Brain microvascular endothelial cell (primary cell): ENCODE results near the gene ARHGEF37.
A peak's percentile ranks its signal among the peaks of the same experiment; 100 is the strongest.

ENCODE experiments used
- DNase-seq: peaks from one replicate; pipeline ENCODE4 v3.0.0-alpha.2; 2020
- H3K27ac ChIP-seq: fragments of 250-450 bp; sonication (Bioruptor Pico); 2 replicates; pipeline ENCODE4 v1.5.1; 2020; ENCODE audit warnings: mild to moderate bottlenecking, moderate library complexity
- H3K27me3 ChIP-seq: fragments of 250-450 bp; sonication (Bioruptor Pico); replicated peaks from 2 replicates; pipeline ENCODE4 v1.5.1; 2020; ENCODE audit warnings: mild to moderate bottlenecking
- H3K36me3 ChIP-seq: fragments of 250-450 bp; sonication (Bioruptor Pico); replicated peaks from 2 replicates; pipeline ENCODE4 v1.5.1; 2020; ENCODE audit warnings: mild to moderate bottlenecking
- H3K4me3 ChIP-seq: 2 replicates; pipeline ENCODE4 v1.5.1; 2011; ENCODE audit warnings: low read depth, mild to moderate bottlenecking, control low read depth, low read length, moderate library complexity
- in situ Hi-C: cut with HindIII; loops from 2 replicates; pipeline ENCODE4 v1.10.0; 2017; ENCODE audit warnings: low sequenced_read_pairs, low pct_ligation_motif_present
- TF ChIP-seq, protein P1 (sequence below): IDR thresholded peaks from 2 replicates; pipeline ENCODE4 v1.5.1; 2011; ENCODE audit warnings: low read depth, mild to moderate bottlenecking, moderate library complexity, low read length, control low read depth, inconsistent platforms; ENCODE audit errors: missing control alignments

The ARHGEF37 gene

DNA sequence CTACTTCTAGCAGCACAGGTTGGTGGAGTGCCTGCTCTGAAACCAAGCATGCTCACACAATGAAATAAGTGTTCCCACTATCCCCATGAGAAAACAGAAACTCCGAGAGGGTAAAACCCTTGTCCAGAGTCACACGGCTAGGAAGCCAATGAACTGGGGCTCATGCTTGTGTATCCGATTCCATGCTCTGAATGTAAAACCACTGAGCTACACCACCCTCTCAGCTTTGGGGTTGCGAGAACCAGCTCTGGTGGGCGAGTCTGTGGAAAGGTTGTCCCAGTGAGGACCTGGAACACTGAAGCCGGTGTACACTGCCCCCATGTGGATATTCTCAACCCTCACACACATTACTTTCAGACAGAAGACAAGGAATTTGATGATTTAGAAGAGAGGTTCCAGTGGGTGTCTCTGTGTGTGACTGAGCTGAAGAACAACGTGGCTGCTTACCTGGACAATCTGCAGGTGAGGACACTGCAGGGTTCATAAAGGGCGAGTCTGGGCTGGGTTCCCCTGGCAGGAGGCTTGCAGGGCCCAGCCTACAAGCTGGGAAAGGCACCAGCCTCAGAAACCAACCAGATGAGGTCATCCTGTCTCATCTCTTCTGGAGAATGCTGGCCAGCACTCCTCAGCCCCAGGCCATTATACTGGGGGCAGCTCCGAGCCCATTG is 37.4 kb downstream of the ARHGEF37 start:
- Histone ChIP-seq H3K27me3 (no peaks in the 10 kb centered on the region), H3K36me3 (no peaks in the 10 kb centered on the region), H3K27ac (no peak overlapping the region), H3K4me3 (no peak overlapping the region)
- in situ Hi-C loops, result no loop called here
- DNase-seq, result peak; percentile 69
- TF ChIP-seq, protein P1, sequence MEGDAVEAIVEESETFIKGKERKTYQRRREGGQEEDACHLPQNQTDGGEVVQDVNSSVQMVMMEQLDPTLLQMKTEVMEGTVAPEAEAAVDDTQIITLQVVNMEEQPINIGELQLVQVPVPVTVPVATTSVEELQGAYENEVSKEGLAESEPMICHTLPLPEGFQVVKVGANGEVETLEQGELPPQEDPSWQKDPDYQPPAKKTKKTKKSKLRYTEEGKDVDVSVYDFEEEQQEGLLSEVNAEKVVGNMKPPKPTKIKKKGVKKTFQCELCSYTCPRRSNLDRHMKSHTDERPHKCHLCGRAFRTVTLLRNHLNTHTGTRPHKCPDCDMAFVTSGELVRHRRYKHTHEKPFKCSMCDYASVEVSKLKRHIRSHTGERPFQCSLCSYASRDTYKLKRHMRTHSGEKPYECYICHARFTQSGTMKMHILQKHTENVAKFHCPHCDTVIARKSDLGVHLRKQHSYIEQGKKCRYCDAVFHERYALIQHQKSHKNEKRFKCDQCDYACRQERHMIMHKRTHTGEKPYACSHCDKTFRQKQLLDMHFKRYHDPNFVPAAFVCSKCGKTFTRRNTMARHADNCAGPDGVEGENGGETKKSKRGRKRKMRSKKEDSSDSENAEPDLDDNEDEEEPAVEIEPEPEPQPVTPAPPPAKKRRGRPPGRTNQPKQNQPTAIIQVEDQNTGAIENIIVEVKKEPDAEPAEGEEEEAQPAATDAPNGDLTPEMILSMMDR, result peak; percentile 88

DNA sequence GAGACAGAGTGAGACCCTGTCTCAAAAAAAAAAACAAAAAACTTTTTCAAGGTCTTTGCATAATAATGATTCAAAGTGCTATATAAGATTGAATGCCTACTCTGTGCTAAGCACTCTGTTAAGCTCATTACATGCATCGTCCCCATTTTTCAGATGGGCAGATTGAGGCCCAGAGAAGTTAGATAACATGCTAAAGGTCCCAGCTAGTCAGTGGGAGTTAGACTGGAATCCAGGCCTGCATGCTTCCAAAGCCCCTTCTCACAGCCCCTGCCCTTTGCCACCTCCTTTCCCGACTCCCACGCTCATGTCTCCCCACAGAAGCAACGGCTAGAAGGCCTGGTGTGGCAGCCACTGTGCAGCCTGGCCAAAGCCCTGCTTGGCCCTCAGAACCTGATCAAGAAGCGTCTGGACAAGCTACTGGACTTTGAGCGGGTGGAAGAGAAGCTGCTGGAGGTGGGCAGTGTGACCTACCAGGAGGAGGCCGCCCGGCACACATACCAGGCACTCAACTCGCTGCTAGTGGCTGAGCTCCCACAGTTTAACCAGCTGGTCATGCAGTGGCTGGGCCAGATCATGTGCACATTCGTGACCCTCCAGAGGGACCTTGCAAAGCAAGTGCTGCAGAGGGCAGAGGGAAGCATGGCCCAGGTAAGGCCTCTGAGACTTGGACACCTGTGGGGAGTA is 40.3 kb downstream of the ARHGEF37 start:
- no peak overlapping the region for H3K27ac ChIP-seq

DNA sequence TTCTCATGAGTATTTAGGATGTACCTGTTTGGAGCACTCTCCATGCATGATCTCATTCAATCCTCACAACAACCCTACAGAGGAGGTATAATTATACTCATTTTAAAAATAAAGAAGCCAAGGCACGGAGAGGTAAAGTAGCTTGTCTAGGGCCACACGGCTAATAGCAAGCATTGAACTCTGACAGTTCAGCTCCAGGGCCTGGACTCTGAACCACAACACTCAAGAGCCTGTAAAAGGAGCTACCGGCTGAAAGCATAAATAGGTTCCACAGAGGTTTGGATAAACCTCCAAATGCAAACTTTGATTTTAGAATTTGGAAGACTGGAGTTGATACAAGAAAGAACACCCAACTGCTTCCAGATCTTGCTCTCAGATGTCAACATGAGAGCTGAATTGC is 41.2 kb downstream of the ARHGEF37 start:
- Histone ChIP-seq H3K27me3 (no peaks in the 10 kb centered on the region), H3K27ac (no peak overlapping the region), H3K4me3 (no peak overlapping the region), H3K36me3 (no peaks in the 10 kb centered on the region)
- no peak for DNase-seq
- TF ChIP-seq, protein P1, result no peak
- in situ Hi-C loops, result no loop called here

More for the DNA sequence above, 40.3 kb downstream of the ARHGEF37 start:
- H3K4me3 ChIP-seq, result no peak overlapping the region
- no peaks in the 10 kb centered on the region for H3K36me3 ChIP-seq
- in situ Hi-C loops, result no loop called here
- H3K27me3 ChIP-seq, result no peaks in the 10 kb centered on the region
- no peak for DNase-seq
- TF ChIP-seq, protein P1, result no peak

DNA sequence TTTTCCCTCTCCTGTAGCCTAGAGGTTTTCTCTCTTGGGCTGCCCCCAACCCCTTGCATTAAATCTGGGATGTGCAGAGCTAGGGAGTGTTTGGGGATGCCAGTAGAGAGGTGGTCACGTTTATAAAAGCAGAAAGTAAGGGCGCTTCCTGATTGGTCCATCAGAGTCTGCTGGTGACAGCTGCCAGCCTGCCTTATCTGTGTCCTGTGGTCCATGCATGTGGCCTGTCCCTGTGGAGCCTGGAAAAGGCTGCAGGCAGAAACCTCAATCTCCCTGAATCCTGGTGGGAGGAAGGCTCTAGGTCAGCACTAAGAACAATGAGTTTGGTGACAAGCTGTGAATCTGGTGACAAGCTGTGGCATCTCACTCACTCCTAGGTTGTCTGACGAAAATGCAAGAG is 42.2 kb downstream of the ARHGEF37 start:
- TF ChIP-seq, protein P1, result no peak
- H3K36me3 ChIP-seq, result no peaks in the 10 kb centered on the region
- no peak overlapping the region for H3K27ac ChIP-seq
- no peak for DNase-seq
- in situ Hi-C loops, result no loop called here
- no peak overlapping the region for H3K4me3 ChIP-seq
- H3K27me3 ChIP-seq, result no peaks in the 10 kb centered on the region

DNA sequence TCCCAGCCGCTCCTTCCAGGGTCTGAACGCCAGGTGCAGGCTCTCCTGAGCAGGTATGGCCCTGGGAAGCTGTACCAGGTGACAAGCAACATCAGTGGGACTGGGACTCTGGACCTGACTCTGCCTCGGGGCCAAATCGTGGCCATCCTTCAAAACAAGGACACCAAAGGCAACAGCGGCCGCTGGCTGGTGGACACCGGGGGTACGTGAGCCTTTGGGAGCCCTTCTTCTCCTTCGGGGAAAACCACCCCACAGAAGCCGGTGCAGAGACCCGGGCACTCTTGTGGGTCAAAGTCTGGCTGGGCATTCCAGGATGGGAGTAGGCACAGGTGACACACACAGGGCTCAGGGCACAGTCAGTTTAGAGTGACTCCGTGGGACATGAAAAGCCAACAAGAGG is 45.8 kb downstream of the ARHGEF37 start:
- TF ChIP-seq, protein P1, result no peak
- no peaks in the 10 kb centered on the region for H3K27me3 ChIP-seq
- in situ Hi-C loops, result loop anchor here (25.0 kb wide), 2 partner anchors 210 to 360 kb away; no protein-coding TSS in a partner anchor
- H3K4me3 ChIP-seq, result no peak overlapping the region
- no peak for DNase-seq
- H3K36me3 ChIP-seq, result no peaks in the 10 kb centered on the region
- H3K27ac ChIP-seq, result no peak overlapping the region
